HCEC 1CT (cell line): ENCODE measurements around the gene PERP.
"Not testable (repeated sequence)": the region's sequence is repeated elsewhere in the genome, so short reads cannot be mapped to it uniquely, and the experiment has no call there.

Experiments
- DNase-seq: peaks from one replicate; pipeline ENCODE4 v3.0.0-alpha.2; 2017

The PERP gene

DNA sequence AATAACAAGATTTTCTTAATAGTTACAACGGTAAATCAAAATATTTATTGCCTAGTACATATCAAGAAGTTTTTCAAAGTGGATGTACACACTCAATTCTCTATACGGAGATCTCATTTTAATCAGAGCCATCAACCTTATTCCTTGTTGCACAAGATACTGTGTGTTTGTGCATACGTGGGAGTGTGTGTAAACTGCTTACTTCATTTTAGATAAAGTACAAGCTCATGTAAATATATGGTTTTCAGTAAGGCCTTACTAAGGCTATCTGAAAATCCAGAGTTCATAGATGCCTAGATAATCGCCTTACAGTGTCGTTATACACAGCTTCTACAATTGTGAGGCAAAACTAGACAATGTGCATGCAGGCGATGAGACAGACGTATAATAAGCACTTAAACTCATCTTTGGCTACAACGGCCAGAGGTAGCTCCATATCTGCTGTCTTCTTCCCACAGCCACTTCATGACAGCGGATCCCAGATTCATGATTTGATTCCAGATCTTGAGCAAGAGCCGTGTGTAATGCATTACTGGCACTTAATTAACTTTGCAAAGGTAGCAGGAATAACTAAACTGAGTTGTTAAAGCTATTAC lies 2.5 kb downstream of the PERP start:
- DNase-seq, result no peak

DNA sequence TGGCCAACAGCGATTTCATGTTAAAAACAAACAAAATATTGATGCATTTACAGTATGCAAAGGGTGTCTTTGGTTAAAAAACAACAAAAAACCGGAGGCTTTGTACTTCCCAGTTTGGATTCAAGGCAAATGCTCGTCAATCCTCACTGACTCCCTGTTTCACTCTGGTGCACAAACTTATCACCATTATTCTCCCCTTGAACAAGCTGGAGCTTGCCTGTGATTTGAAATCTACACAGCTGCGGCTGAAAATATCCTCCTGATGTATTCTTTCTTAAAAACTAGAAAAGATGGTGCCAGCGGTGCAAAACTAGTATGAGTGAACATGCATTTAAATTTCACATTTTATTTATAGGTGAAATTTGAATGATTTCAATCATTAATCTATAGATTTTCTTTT lies 3.3 kb downstream of the PERP start:
- DNase-seq, result no peak

DNA sequence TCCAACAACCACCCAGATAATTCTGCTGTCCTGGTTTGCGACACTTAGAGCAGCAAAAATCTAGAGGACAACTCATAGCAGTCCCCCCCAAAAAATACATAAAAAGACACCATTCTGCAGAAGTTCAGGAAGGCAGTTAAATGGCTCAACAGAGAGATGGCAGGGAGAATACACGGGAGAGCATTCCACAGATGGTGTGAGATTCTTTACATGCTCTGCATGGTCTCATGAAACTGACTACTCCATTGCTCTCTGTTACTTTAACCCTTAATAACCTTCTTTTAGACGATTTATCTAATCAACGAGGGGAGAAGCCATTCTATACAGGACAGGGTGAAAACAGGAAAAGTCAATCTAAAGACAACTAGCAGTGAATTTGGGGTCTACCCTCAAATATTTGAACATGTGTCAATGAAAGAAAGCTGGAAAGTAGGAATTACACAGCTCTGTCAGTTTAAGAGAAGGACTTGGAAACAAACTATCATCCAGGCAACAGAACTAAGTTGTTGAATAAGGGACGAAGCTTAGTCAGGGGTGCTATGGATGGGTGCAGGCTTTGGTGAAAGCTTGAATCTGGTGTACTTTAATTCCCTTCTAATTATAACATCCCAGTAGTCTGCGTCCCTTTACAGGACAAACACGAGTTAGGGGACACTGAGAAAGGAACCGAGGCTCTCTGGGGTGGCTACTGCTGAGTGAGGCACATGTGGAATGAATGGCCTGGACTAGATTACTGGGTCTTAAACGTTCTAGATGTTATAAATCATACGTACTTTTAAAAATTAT lies 5.1 kb downstream of the PERP start:
- DNase-seq, result no peak

DNA sequence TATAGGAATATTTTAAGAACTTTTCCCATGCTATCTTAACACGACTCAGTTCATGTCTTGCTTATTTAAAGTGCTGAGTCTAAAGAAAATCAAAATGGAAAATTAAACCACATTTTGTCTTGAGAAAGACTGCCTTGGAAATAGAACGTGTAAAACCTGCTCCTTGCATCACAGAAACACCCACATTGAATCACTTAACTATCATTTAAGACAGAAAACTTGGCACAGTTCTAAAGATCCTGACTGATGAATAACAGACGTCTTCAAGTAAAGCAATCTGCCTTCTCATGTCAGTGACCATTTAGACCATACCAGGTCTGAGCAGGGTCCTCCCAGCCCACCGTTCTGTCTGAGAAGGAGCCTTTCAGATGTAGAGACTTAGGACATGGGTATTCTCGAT lies 7.4 kb downstream of the PERP start:
- DNase-seq, result peak; percentile 54

DNA sequence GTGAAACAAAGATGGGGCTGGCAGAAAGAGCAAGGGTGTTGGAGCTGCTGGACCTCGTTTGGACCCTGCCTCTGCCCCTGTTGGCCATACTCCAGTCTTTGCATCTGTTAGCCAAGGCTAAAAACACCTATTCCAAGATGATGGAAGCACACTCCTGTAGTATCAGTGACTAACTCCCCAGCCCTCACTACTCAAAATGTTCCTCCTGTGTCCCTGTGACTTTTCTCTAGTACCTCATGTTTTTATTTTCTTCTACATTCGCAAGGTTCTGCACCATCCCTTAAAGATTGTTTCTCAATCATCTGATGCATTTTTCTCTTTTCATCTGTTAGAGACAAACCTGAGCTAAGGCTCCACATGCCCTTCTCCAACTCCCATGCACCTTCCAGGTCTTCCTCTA lies 8.9 kb downstream of the PERP start:
- no peak for DNase-seq

DNA sequence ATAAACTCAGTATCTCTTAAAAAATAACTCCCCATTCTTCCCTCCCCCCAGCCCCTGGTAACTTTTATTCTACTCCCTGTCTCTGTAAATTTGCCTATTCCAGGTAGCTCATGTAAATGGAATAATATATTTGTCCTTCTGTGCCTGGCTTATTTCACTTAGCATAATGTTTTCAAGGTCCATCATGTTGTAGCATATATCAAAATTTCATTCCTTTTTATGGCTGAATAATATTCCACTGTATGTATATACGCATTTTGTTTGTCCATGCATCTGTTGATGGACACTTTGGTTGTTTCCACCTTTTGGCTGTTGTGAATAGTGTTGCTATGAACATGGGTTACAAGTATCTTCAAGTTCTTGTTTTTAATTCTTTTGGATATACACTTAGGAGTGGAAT lies 13.0 kb downstream of the PERP start:
- DNase-seq, result no peak

DNA sequence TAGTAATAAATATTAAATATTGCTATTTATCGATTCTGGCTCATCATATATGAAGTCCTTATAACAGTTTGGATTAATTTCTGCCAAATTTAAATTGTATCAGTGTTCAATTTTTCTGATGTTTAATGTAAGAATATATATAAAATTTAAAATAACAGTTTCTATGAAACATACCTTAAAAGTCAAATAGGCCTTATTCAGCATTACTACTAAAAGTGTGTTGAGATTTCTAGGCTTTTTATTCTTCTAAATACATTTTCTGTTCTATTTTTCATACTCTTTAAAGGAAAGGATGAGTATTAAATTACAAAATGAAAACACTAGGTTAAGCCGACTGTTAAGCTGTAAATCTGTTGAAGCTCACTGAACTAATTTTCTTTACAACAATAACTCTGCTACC lies 13.6 kb downstream of the PERP start:
- no peak for DNase-seq

DNA sequence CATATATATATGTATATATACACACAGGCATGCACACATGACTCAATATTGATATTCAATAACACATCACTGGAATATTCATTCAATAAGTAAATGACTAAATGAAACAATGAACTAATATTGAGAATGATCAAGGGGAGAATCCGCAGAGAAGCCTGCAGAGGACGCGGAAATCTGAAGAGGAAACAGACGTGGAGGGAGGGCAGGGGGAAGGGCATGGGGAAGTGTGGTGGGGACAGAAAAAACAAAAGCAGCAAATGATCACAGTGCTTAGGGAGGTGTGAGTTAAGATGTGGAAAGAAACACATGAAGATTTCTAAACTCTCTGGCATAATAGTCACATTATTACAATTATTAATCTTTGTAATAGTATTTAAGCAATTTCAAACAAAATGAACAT lies 14.5 kb downstream of the PERP start:
- DNase-seq, result no peak

DNA sequence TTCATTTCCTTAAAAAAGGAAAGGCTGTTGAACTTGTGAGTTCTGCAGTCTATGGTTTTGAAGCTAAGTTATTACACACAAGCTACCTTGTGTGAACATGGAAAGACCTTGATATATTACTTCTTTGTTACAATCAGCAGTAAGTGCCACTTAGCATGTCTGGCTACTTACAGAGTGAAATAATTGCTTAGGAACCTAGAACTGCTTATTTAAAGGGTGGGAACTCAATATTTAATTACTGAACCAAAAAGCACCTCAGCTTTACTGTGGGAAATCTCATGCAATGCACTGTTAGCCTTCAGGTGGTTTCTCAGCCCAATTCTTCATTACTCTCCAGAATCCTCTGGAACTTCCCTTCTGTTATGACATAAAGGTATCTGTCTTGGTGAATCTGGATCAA lies 17.9 kb downstream of the PERP start:
- no peak for DNase-seq

DNA sequence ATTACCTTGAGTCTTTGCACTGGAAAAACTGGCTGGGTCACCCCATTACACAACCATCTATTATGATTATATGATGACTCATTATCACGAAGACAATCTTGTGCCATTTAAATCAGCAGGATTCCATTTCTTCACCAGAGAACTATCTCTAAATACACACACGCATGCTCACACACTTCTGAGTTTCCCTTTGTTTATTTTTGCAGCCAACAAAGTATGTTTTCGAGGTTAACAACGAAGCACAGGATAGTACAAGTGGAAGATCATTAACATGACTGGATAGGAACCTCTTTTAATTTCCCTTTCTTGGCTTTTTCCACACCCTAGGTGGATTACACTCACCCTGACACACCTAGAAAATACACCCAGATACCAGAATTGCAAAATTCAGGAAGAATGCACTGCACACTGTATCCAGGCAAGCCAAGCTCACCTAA lies 18.9 kb downstream of the PERP start:
- peak; percentile 94 for DNase-seq

DNA sequence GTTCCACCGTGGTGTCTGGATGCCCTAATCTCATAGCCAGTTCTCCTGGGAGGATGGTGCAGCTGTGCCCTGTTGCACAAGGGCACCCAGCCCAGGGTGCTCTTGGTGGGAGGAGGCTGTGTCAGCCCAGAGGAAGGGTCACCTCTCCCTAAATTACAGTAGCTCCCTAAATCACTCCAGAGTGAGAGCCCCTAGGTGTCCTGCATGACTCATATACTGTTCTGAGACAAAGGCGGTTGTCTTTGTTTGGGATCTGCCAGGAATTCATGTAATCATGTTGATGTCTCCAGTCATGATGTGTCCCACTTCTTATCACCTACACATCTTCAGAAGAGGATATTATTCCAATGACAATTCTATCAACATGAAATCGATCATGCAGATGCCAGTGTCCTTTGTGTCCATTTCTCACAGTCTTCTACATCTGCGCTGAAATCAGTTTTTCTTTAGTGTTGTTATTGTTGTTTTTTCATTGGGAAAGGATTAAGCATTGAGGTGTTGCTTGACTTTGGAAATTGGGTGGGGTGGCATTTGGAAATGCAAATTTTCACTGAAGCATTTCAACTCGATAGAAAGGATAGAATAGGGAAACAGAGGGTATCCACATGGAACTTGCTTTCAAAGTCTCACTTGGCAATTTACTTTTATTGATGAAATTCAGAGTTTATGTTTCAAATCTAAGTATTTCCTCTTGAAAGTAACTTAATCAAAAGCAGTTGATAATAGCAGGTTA lies 19.5 kb downstream of the PERP start:
- no peak for DNase-seq

DNA sequence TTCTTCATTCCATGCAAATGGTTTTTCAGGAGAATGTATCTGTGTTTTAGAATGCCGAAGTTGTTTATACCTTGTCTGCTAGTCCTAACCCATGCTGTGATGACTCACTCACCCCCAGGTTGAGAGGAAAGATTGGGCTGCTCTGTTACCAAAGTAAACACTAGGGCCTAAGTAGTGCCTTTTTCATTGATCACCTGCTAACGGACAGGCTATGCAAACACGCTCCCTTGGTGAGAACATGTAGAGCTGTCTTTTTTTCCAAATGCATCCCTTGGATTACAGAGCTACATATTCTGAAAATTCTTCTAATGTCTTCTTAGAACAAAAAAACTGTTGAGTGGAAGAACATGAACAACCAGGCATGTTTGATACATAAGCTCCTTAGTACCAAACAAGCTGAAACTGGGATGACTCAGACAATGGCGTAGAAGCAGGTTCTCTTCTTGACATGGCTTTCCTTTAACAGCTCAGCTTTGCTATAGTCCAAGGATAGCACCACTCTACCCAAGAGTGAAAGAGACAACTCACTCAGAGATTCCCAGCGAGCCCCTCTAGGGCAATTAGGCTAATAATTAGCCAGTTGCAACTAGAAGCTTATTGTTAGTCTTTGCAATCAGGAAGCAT lies 20.5 kb downstream of the PERP start:
- peak; percentile 45 for DNase-seq

DNA sequence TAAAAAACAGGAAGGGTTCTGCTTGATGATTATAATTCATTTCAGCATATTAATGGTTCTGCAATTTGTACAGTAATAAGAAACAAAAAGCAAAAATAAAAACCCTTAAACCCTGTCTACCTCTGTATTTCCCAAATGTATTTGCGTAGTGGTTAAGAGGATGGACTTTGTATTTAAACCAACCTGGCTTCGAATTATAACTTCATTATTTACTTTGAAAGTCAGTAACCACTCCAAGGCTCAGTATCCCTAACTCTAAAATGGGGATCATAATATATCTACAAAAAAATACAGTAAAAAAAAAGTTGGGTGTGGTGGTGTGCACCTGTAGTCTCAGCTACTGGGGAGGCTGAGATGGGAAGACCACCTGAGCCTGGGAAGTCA lies 21.4 kb downstream of the PERP start:
- DNase-seq, result no peak

DNA sequence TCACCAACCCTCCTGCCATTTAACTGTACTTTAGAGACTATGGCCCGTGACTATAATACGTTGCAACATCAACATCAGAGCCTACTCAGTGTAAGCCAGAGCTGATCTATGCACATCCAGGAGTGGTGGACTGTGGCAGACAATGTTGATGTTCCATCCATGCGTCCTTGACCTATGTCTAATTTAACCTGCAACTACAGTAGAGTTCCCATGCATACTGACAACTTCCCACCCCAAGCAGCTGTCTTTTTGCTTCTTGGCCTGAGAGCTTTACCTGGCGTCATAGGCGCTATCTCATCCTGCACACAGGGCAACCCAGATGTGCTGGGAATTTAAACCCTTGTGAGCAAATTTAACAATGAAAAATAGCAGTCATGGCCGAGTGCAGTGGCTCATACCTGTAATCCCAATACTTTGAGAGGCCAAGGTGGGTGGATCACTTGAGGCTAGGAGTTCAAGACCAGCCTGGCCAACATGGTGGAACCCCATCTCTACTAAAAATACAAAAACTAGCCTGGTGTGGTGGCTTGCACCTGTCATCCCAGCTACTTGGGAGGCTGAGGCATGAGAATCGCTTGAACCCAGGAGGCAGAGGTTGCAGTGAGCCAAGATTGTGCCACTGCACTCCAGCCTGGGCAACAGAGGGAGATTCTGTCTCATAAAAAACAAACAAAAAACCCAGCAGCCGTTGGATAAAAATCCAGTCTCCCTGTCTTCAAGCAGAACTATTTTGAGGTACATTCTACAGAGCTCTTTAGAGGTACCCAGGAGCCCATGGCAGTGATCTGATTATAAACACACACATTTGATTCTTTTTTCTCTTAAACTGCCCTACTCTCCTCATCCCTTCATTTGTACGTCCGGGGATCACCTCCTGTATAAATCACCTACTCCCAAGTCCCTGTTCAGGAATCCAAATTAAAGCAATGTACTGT lies 22.0 kb downstream of the PERP start:
- no peak for DNase-seq

DNA sequence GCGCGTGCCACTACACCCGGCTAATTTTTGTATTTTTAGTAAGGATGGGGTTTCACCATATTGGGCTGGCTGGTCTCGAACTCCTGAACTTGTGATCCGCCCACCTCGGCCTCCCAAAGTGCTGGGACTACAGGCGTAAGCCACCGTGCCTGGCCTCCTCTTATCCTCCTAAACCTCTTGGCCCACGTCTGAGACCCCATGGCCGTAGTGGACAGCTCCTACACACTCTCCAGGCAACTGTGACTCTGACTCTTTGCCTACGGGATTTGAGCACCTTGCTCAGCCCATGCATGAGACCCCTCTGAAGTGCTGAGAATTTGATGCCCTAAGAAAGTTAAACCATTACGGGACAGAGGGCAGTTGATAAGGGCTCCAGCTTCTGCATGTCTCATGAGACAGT lies 25.0 kb downstream of the PERP start:
- DNase-seq, result no peak

DNA sequence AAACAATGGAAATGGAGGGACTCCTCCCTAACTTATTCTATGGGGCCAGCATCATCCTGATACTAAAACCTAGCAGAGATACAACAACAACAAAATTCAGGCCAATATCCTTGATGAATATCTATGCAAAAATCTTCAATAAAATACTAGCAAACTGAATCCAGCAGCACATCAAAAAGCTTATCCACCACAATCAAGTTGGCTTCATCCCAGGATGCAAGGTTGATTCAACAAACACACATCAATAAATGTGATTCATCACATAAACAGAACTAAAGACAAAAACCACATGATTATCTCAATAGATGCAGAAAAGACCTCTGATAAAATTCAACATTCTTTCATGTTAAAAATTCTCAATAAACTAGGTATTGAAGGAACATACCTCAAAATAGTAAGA lies 27.7 kb downstream of the PERP start:
- DNase-seq, result not testable (repeated sequence)

DNA sequence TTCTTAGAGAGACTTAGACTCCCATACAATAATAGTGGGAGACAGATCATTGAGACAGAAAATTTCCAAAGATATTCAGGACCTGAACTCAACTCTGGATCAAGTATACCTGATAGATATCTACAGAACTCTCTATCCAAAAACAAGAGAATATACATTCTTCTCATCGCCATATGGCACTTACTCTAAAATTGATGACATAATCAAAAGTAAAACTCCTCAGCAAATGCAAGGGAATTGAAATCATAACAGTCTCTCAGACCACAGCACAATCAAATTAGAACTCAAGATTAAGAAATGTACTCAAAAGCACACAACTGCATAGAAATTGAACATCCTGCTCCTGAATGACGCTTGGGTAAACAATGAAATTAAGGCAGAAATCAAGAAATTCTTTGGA lies 28.7 kb downstream of the PERP start:
- DNase-seq, result no peak

DNA sequence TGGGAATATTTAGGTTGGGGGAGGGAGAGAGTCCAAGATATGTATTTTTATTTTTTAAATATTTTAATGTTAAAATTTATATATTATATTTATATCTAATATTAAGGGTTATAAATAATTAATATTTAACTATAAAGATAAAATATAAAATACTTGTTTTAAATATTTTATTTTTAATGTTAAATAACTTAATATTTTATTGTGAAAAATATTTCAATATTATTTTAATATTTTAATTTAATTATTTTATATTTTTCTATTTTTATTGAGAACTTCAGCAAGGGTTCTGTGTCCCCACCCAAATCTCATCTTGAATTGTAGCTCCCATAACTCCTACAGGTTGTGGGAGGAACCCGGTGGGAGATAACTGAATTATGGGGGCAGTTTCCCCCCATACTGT lies 34.0 kb downstream of the PERP start:
- no peak for DNase-seq

DNA sequence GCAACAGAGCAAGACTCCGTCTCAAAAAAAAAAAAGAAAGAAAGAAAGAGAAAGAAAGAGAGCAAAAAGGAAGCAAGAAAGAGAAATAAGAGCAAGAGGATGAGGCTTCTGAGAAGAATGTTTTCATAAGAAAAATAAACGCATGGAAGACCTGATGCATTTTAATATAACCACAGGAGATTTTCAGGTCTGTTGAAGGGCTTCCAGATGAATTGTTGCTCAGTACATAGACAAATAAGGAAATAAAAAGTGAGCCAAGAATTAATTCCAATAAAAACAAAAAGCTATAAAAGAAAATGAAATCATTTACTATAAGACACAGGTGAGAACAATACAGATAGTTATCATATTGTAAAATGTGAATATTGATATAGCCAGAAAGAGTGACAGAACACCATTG lies 43.5 kb downstream of the PERP start:
- DNase-seq, result no peak

DNA sequence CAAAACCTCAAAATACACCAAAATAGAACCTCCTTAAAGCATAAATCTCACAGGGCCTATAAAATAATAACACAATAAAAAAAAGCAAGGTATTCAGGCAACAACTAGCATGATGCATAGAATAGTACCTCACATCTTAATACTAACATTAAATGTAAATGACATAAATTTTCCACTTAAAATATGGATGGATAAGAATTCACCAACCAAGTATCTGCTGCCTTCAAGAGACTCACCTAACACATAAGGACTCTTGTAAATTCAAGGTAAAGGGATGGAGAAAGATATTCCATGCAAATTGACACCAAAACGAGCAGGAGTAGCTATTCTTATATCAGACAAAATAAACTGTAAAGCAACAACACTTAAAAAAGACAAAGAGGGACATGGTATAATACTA lies 52.2 kb downstream of the PERP start:
- no peak for DNase-seq

DNA sequence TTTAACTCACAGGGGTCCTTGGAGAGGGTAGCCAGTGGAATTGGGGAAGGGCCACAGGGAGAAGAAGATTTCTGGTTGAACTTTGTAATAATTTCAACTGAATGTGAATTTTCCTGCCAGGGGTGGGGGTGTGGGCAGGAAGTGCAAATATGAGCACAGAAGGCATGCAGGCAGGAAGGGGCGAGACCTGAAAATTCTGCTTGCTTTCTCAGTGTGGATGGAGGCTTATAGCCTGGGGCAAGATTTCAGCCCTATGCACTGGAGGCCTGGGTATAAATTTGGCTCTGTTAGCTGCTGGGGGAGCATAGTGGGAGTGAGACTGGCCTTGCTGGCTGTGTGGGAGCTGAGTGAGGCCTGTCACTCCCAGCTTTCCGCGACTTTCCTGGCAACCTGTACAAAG lies 54.4 kb downstream of the PERP start:
- DNase-seq, result no peak

DNA sequence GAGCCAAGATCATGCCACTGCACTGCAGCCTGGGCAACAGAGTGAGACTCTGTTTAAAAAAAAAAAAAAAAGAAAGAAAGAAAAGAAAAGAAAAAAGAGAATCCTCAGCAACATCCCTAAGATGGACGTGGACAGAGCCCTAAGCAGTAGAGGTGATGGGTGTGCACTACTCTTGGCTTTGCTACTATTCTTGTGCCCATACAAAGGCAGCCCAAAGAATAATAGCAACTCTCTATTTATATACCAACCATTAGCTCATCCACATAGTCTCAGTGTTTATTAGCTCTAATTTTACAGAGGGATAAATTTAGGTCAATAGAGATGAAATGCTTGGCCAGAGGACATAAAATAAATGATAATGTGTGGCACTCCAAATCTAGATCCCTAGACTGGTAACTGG lies 62.2 kb downstream of the PERP start:
- no peak for DNase-seq

DNA sequence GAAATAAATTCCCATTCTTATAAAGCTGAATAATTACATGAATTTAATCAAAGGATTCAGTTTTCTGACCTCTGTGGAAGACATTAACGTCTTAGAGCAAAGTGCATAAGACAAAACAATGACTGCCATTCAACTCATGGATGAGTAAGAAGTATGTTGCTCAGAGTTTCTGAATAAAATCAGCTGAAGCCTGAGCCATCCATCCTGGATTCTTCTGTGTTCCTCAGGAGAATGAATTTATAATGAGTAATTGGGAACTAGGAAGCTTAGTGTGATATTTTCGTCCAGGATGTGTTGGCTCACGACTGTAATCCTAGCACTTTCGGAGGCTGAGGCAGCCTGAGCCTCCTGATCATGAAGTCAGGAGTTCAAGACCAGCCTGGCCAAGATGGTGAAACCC lies 62.8 kb downstream of the PERP start:
- DNase-seq, result peak; percentile 23
